ENCODE results near the gene LSM5. TPM values are rescaled to one million over a fixed set of nuclear protein-coding genes. Genes with fewer than 3 reads are reported as not detected.

Gene LSM5
- total and polyA plus RNA-seq, 9 of the 15 experiments (the other 6 are each of a cell fraction or from before 2014, with no cell fraction given): 36.3 to 620 (median 186) TPM

DNA sequence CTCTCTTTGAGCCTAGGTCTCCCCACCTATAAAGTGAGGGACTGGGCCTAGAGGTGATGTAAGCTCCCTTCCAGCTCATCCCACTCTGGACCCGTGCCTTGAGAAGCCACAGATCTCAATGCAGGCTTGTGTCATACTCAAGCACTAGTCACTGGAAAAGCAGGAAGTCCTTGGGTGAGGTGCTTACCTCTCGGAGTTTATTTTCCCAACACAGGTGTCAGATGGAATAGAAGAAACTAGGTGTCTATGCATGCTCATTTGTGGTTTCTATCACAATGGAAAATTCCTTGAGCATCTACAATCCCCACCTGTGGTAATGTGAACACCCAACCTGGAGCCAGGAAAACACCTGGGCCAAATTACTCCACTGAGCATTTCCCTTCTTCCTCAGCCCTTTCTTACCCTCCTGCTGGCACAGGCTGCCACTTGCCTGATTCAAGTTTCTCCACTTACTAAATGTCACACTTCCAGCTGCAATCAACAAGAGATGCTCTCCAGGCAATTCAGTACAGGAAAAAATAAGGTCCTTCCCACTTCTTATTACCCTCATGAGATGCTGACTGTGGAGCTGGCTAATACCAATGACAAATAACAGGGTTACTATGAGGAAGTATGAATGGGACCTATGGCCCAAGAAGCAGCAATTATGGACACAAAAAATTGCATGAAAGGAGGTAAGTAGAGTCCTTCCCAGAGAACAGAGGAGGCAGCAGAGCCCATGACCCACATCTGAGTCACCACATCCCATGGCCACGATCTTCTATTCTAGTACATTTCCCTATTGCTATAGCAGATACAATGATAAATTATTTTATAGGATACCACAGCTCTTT, 13.1 kb downstream of the LSM5 start:
- Histone ChIP-seq H3K79me2 (ENCODE audit: control insufficient read depth, insufficient read depth, low read length) (no peaks in the 10 kb centered on the region), H3K9me3 (replicated peaks; ENCODE audit: control insufficient read depth, insufficient read depth, low read depth, low read length) (no peaks in the 10 kb centered on the region), H3K4me2 (ENCODE audit: insufficient read depth, low read length) (no peak overlapping the region), H3K4me3 (no peak overlapping the region), H3K4me1 (replicated peaks in 1 of 2; ENCODE audit: control insufficient read depth in 2 of 2, insufficient read depth in 2 of 2, low read length in 2 of 2) (no peaks in the 10 kb centered on the region; a peak in 2 of 5 replicates), H3K27me3 (ENCODE audit: control insufficient read depth in 2 of 2, insufficient read depth in 2 of 2, low read length in 2 of 2) (peaks cover 6 to 9% of the 10 kb centered on the region in 2 experiments; a peak in 4 of 5 replicates), H3K36me3 (ENCODE audit: control insufficient read depth, insufficient read depth, low read length) (no peaks in the 10 kb centered on the region), H3K9me1 (ENCODE audit: control insufficient read depth, insufficient read depth, low read length) (no peaks in the 10 kb centered on the region), H4K20me1 (replicated peaks; ENCODE audit: control insufficient read depth, insufficient read depth, low read length) (0 out of 2 replicates have a peak, but pooled peaks cover 3% of the 10 kb centered on the region), H3K9ac (ENCODE audit: insufficient read depth in 1 of 2, low read depth in 2 of 2, low read length in 2 of 2) (no peak overlapping the region), H2AFZ (ENCODE audit: low read depth, low read length) (no peak overlapping the region), H3K27ac (ENCODE audit: extremely low read depth, low read depth, low read length) (no peak overlapping the region)
- WGBS (ENCODE audit: insufficient coverage, low coverage, missing lambda C conversion rate): 0% methylated on average over 3 of the region's 3 CpGs
- ATAC-seq (no peak), DNase-seq (ENCODE audit: extremely low read depth in 1 of 4, low spot score in 3 of 4) (peak in 1 of 4 experiments; percentile 3), FAIRE-seq (no peak)
- ChIA-PET POLR2A (interaction anchor here (0.6 kb wide), 1 partner anchor 13 kb away, joined by 3 read pairs; the partner anchor contains the start of gene LSM5), CTCF (ENCODE audit: low intra/inter-chr PET ratio) (interaction anchor here (0.6 kb wide), 1 partner anchor 266 kb away, joined by 3 read pairs; no protein-coding TSS in a partner anchor)
- in situ Hi-C loops (cut with MboI): loop anchor here (5.0 kb wide), 1 partner anchor 265 kb away; no protein-coding TSS in a partner anchor
- no TSS peak for BruUV-seq (replicated peaks)
- intact Hi-C loops (cut with micrococcal nuclease): loop anchor here (5.0 kb wide), 2 partner anchors 85 to 130 kb away; no protein-coding TSS in a partner anchor
- TF ChIP-seq, protein P1, sequence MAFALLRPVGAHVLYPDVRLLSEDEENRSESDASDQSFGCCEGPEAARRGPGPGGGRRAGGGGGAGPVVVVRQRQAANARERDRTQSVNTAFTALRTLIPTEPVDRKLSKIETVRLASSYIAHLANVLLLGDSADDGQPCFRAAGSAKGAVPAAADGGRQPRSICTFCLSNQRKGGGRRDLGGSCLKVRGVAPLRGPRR (CRISPR knock-in tag; IDR thresholded peaks at IDR 0.05): no peak
- TF ChIP-seq HNRNPH1 (optimal IDR thresholded peaks at IDR 0.05; ENCODE audit: low read depth, low read length) (no peak), ZNF551 (CRISPR knock-in tag; IDR thresholded peaks at IDR 0.05) (no peak), ZNF347 (CRISPR knock-in tag; IDR thresholded peaks at IDR 0.05; ENCODE audit: low read depth) (no peak), CBX1 (IDR thresholded peaks at IDR 0.05; ENCODE audit: low read depth) (no peak), EGR1 (conservative IDR thresholded peaks at IDR 0.05) (no peak), GATAD2A (IDR thresholded peaks at IDR 0.05) (no peak), MYNN (IDR thresholded peaks at IDR 0.05) (no peak), MYNN (CRISPR knock-in tag; IDR thresholded peaks at IDR 0.05) (no peak), TBL1XR1 (IDR thresholded peaks at IDR 0.05; ENCODE audit: low read length in 2 of 2) (no peak), NCOA6 (IDR thresholded peaks at IDR 0.05) (no peak), NRF1 (conservative IDR thresholded peaks at IDR 0.05 in 1 of 2, IDR thresholded peaks at IDR 0.05 in 1 of 2) (no peak), ZNF311 (CRISPR knock-in tag; IDR thresholded peaks at IDR 0.05) (no peak), DMBX1 (CRISPR knock-in tag; IDR thresholded peaks at IDR 0.05; ENCODE audit: borderline replicate concordance) (no peak)
- TF ChIP-seq, protein P2, sequence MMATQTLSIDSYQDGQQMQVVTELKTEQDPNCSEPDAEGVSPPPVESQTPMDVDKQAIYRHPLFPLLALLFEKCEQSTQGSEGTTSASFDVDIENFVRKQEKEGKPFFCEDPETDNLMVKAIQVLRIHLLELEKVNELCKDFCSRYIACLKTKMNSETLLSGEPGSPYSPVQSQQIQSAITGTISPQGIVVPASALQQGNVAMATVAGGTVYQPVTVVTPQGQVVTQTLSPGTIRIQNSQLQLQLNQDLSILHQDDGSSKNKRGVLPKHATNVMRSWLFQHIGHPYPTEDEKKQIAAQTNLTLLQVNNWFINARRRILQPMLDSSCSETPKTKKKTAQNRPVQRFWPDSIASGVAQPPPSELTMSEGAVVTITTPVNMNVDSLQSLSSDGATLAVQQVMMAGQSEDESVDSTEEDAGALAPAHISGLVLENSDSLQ (IDR thresholded peaks at IDR 0.05): no peak
- TF ChIP-seq, protein P3, sequence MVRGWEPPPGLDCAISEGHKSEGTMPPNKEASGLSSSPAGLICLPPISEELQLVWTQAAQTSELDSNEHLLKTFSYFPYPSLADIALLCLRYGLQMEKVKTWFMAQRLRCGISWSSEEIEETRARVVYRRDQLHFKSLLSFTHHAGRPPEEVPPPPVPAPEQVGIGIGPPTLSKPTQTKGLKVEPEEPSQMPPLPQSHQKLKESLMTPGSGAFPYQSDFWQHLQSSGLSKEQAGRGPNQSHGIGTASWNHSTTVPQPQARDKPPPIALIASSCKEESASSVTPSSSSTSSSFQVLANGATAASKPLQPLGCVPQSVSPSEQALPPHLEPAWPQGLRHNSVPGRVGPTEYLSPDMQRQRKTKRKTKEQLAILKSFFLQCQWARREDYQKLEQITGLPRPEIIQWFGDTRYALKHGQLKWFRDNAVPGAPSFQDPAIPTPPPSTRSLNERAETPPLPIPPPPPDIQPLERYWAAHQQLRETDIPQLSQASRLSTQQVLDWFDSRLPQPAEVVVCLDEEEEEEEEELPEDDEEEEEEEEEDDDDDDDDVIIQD (CRISPR knock-in tag; IDR thresholded peaks at IDR 0.05): no peak
- TF ChIP-seq, protein P4, sequence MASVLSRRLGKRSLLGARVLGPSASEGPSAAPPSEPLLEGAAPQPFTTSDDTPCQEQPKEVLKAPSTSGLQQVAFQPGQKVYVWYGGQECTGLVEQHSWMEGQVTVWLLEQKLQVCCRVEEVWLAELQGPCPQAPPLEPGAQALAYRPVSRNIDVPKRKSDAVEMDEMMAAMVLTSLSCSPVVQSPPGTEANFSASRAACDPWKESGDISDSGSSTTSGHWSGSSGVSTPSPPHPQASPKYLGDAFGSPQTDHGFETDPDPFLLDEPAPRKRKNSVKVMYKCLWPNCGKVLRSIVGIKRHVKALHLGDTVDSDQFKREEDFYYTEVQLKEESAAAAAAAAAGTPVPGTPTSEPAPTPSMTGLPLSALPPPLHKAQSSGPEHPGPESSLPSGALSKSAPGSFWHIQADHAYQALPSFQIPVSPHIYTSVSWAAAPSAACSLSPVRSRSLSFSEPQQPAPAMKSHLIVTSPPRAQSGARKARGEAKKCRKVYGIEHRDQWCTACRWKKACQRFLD (CRISPR knock-in tag; IDR thresholded peaks at IDR 0.05): no peak

Data from K562 (cell line).